ENCODE measurements around the gene DCDC2. TPM values are rescaled to one million over a fixed set of nuclear protein-coding genes. Genes with fewer than 3 reads are reported as not detected.
"Not testable (repeated sequence)": the region's sequence is repeated elsewhere in the genome, so short reads cannot be mapped to it uniquely, and the experiment has no call there.

The DCDC2 gene
- 1 to 10 TPM in 2 of 3 donors, under 1 TPM in 1; 0.44 to 3.2 (median 2.6) TPM for total RNA-seq
- long read RNA-seq, donor 1: 0 reads
- long read RNA-seq, donor 2, full-length matches to known transcripts: 1 of 2 reads
- long read RNA-seq, donor 2, partial matches to known transcripts: 1 of 2 reads
- long read RNA-seq, donor 2, other reads (novel, unspliced or antisense): 0 of 2 reads

DNA sequence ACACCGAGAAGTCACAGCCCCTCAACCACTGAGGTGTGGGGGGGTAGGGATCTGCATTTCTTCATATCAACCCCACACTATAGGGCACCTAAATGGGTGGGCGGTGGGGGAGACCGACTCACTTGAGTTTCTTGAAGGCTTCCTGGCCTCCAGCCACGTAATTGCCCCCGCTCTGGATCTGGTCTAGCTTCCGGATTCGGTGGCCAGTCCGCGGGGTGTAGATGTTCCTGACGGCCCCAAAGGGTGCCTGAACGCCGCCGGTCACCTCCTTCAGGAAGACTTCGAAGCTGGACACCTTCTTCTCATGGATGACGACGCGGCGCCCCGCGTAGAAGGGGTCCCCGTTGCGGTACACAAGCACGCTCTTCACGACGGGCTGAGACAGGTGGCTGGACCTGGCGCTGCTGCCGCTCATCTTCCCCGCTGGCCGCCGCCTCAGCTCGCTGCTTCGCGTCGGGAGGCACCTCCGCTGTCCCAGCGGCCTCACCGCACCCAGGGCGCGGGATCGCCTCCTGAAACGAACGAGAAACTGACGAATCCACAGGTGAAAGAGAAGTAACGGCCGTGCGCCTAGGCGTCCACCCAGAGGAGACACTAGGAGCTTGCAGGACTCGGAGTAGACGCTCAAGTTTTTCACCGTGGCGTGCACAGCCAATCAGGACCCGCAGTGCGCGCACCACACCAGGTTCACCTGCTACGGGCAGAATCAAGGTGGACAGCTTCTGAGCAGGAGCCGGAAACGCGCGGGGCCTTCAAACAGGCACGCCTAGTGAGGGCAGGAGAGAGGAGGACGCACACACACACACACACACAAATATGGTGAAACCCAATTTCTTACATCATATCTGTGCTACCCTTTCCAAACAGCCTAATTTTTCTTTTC is at the start of gene DCDC2:
Gene DCDC2, minus strand, starts transcription at position 724 of the 883 bp plus-strand sequence. Its CDS starts 309 bp downstream, at position 415.
- H3K9me3 ChIP-seq: no peaks in the 10 kb centered on the region
- peak; percentile 86 to 90 (median 89) for DNase-seq
- peaks cover 9% of the 10 kb centered on the region for H3K4me1 ChIP-seq (ENCODE audit: low read depth)
- intact Hi-C loops (cut with DNase I, micrococcal nuclease): no loop called here
- no peaks in the 10 kb centered on the region for H3K36me3 ChIP-seq (ENCODE audit: low read depth)
- TF ChIP-seq, protein P1, sequence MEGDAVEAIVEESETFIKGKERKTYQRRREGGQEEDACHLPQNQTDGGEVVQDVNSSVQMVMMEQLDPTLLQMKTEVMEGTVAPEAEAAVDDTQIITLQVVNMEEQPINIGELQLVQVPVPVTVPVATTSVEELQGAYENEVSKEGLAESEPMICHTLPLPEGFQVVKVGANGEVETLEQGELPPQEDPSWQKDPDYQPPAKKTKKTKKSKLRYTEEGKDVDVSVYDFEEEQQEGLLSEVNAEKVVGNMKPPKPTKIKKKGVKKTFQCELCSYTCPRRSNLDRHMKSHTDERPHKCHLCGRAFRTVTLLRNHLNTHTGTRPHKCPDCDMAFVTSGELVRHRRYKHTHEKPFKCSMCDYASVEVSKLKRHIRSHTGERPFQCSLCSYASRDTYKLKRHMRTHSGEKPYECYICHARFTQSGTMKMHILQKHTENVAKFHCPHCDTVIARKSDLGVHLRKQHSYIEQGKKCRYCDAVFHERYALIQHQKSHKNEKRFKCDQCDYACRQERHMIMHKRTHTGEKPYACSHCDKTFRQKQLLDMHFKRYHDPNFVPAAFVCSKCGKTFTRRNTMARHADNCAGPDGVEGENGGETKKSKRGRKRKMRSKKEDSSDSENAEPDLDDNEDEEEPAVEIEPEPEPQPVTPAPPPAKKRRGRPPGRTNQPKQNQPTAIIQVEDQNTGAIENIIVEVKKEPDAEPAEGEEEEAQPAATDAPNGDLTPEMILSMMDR (IDR thresholded peaks at IDR 0.05): no peak
- no peak within 1 kb of the TSS for H3K4me3 ChIP-seq
- peak; percentile 87 for ATAC-seq

DNA sequence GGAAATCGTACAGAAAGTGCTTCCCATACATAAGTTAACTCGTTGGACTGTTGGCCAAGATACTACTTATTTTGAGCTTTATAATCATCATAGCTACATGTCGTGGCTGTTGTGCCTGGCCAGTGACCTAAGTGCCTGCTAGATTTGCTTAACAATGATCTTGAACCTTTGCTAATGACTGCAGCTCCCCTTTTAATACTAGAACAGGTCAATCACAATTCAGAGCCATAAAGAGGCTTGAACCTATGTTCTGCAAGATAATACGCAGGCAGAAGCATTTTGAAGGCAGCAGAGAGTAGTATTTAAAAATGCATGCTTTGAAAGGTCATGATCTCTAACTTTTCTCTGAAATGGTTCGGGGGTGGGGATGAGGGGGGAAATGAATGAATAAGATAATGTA is 47.4 kb upstream of the DCDC2 start:
- intact Hi-C loops (cut with DNase I, micrococcal nuclease): no loop called here
- TF ChIP-seq, protein P1 (IDR thresholded peaks at IDR 0.05): no peak
- Histone ChIP-seq H3K9me3 (no peaks in the 10 kb centered on the region), H3K36me3 (ENCODE audit: low read depth) (no peaks in the 10 kb centered on the region), H3K4me3 (no peak overlapping the region), H3K4me1 (ENCODE audit: low read depth) (peaks cover 11% of the 10 kb centered on the region)
- no peak for ATAC-seq
- DNase-seq: no peak

DNA sequence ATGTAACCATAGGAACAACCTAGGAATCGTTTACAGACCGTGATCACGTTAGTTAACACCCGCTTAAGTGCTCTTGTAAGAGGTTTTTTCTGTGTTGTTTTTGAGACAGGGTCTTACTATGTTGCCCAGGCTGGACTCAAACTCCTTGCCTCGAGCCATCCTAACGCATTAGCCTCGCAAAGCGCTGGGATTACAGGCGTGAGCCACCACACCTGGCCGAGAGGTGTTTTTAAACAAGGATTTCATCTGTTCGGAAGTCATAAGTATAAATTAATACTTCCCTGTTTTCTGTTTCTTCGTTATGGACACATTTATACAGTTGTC is 45.6 kb upstream of the DCDC2 start:
- TF ChIP-seq, protein P1 (IDR thresholded peaks at IDR 0.05): no peak
- H3K4me1 ChIP-seq (ENCODE audit: low read depth): peaks cover 11% of the 10 kb centered on the region
- H3K36me3 ChIP-seq (ENCODE audit: low read depth): no peaks in the 10 kb centered on the region
- H3K4me3 ChIP-seq: peak overlapping the region; percentile 92
- DNase-seq (no peak), ATAC-seq (no peak)
- intact Hi-C loops (cut with DNase I, micrococcal nuclease): no loop called here
- H3K9me3 ChIP-seq: no peaks in the 10 kb centered on the region

DNA sequence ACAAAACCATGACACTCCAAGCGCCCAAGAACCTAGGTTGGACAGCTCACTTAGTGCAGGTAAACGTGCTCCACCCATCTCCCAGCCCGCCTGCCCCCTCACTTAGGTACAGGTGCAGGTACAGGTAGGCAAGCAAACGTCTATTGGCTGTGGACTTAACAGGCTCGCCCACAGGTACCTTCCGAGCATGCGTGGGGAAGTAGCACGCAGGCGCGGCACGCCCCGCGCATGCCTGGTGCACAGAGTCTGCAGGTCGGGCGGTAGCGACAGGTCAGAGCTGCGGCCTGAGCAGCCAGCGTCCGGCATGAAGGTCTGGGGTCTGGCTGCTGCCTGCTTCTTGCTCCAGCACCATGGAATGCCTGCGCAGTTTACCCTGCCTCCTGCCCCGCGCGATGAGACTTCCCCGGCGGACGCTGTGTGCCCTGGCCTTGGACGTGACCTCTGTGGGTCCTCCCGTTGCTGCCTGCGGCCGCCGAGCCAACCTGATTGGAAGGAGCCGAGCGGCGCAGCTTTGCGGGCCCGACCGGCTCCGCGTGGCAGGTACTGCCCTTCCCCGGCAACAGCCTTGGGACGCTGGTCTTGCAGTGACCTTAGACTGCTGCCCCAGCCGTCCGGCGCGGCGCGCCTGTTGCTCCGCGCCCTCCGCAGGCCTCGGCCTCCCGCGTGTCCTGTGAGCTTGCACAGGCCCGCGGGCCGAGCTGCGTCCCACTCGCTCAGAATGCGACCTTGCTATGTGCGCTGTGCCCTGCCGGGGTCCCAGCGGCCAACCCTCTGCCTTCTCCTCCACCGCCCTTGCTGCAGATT is 45.0 kb upstream of the DCDC2 start, which contains the start of gene MRS2:
Gene MRS2, plus strand, starts transcription at position 240 of the 804 bp plus-strand sequence. Its CDS starts 111 bp downstream, at position 351.
- ATAC-seq (peak; percentile 100), DNase-seq (peak; percentile 93 to 94 (median 94))
- intact Hi-C loops (cut with DNase I, micrococcal nuclease): no loop called here
- TF ChIP-seq, protein P1 (IDR thresholded peaks at IDR 0.05): no peak
- Histone ChIP-seq H3K9me3 (no peaks in the 10 kb centered on the region), H3K4me1 (ENCODE audit: low read depth) (peaks cover 11% of the 10 kb centered on the region), H3K4me3 (peak within 1 kb of the TSS; percentile 92), H3K36me3 (ENCODE audit: low read depth) (no peaks in the 10 kb centered on the region)

DNA sequence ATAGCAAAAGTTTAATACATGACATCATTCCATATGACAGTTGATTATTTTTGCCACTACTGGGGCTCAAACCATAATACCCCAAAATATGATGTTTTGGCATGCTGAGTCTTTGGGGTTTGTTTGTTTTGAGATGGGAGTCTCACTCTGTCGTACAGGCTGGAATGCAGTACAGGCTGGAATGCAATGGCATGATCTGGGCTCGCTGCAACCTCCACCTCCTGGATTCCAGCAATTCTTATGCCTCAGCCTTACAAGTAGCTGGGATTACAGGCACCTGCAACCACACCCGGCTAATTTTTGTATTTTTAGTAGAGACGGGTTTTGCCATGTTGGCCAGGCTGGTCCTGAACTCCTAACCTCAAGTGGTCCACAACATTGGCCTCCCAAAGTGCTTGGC is 43.6 kb upstream of the DCDC2 start:
- intact Hi-C loops (cut with DNase I, micrococcal nuclease): no loop called here
- TF ChIP-seq, protein P1 (IDR thresholded peaks at IDR 0.05): no peak
- ATAC-seq (no peak), DNase-seq (no peak)
- H3K4me1 ChIP-seq (ENCODE audit: low read depth): peaks cover 11% of the 10 kb centered on the region
- H3K9me3 ChIP-seq: no peaks in the 10 kb centered on the region
- H3K36me3 ChIP-seq (ENCODE audit: low read depth): no peaks in the 10 kb centered on the region
- no peak overlapping the region for H3K4me3 ChIP-seq

DNA sequence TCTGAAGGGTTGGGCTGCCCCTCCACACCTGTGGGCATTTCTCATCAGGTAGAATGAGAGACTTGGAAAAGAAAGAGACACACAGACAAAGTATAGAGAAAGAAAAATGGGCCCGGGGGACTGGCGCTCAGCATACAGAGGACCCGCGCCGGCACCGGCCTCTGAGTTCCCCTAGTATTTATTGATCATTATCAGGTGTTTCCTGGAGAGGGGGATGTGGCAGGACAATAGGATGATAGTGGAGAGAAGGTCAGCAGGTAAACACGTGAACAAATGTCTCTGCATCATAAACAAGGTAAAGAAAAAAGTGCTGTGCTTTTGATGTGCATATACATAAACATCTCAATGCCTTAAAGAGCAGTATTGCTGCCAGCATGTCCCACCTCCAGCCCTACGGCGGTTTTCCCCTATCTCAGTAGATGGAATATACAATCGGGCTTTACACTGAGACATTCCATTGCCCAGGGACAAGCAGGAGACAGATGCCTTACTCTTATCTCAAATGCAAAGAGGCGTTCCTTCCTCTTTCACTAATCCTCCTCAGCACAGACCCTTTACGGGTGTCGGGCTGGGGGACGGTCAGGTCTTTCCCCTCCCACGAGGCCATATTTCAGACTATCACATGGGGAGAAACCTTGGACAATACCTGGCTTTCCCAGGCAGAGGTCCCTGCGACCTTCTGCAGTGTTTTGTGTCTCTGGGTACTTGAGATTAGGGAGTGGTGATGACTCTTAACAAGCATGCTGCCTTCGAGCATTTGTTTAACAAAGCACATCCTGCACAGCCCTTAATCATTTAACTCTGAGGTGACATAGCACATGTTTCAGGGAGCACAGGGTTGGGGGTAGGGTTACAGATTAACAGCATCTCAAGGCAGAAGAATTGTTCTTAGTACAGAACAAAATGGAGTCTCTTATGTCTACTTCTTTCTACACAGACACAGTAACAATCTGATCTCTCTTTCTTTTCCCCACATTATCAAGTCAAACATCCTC is 42.5 kb upstream of the DCDC2 start:
- intact Hi-C loops (cut with DNase I, micrococcal nuclease); DNase-seq; H3K4me3 ChIP-seq; H3K9me3 ChIP-seq; ATAC-seq; H3K36me3 ChIP-seq (ENCODE audit: low read depth): not testable (repeated sequence)
- peaks cover 11% of the 10 kb centered on the region for H3K4me1 ChIP-seq (ENCODE audit: low read depth)
